Suprapubic skin (tissue), 4 donors: ENCODE data around the gene CNTNAP4. TPM values are rescaled to one million over a fixed set of nuclear protein-coding genes. Genes with fewer than 3 reads are reported as not detected.

ENCODE experiments used
- DNase-seq, 2 donors: peaks; one replicate each; pipeline ENCODE4 v3.0.0-alpha.2; 2019; ENCODE audit warnings: low spot score in 2 of 2
- H3K27ac ChIP-seq: fragments of 200-600 bp; sonication (generic); one replicate; pipeline ENCODE4 v1.5.1; 2019
- H3K27me3 ChIP-seq: fragments of 200-600 bp; sonication (generic); one replicate; pipeline ENCODE4 v1.5.1; 2019
- H3K36me3 ChIP-seq: fragments of 200-600 bp; sonication (generic); one replicate; pipeline ENCODE4 v1.5.1; 2019
- H3K4me1 ChIP-seq: fragments of 200-600 bp; sonication (generic); one replicate; pipeline ENCODE4 v1.5.1; 2019
- H3K4me3 ChIP-seq: fragments of 200-600 bp; sonication (generic); one replicate; pipeline ENCODE4 v1.5.1; 2019; ENCODE audit warnings: mild to moderate bottlenecking
- H3K9me3 ChIP-seq: fragments of 200-600 bp; sonication (generic); one replicate; pipeline ENCODE4 v1.5.1; 2019
- CTCF ChIP-seq, 2 donors: fragments of 200-600 bp in 1 of 2; fragments of 450-650 bp in 1 of 2; sonication (generic) in 1 of 2; IDR thresholded peaks; one replicate each; pipeline ENCODE4 v1.5.1; 2016 to 2019; ENCODE audit warnings: antibody characterized with exemption in 2 of 2, mild to moderate bottlenecking in 1 of 2, moderate library complexity in 1 of 2
- EP300 ChIP-seq: sonication (generic); formaldehyde crosslinking; IDR thresholded peaks from one replicate; pipeline ENCODE4 v1.6.1; 2017; ENCODE audit warnings: antibody characterized with exemption
- POLR2A ChIP-seq, 2 donors: fragments of 450-650 bp; IDR thresholded peaks; one replicate each; pipeline ENCODE4 v1.6.1; 2017; ENCODE audit warnings: antibody characterized with exemption in 2 of 2, mild to moderate bottlenecking in 2 of 2, moderate library complexity in 2 of 2
- POLR2AphosphoS5 ChIP-seq, 3 donors: sonication (generic); formaldehyde crosslinking; IDR thresholded peaks; one replicate each; pipeline ENCODE4 v1.6.1; 2017; ENCODE audit warnings: antibody characterized with exemption in 3 of 3
- WGBS: methylation state at CpG from one replicate; pipeline ENCODE4 v1.1.5; 2018; 5-methylcytosine and 5-hydroxymethylcytosine counted together
- total RNA-seq, 4 donors: library from RNA; depleted of rRNA; stranded (reverse); fragments of >200 nt; gene quantifications; one replicate each; pipeline ENCODE4 v1.1.0, GENCODE V29; 2016

CNTNAP4 gene
- total RNA-seq, 4 donors from 2014 or later = not detected

DNA sequence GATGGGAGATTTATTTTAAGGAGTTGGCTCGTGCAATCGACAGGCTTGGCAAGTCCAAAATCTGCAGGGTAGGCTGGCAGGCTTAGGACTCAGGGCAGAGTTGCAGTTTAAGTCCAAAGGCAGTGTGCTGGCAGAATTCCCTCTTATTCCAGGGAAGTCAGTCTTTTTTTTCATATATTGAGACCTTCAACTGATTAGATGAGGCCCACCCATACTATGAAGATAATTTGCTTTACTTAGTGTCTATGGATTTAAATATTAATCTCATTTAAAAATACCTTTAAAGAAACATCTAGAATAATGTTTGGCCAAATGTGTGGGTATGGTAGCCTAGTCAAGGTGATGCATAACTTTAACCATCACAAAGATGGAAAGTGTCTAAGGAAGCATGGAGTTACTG, 99.8 kb downstream of the CNTNAP4 start:
- Histone ChIP-seq H3K9me3 (no peaks in the 10 kb centered on the region), H3K4me1 (no peaks in the 10 kb centered on the region), H3K27ac (no peak overlapping the region), H3K27me3 (no peaks in the 10 kb centered on the region), H3K4me3 (no peak overlapping the region), H3K36me3 (no peaks in the 10 kb centered on the region)
- no peak for TF ChIP-seq POLR2AphosphoS5 (IDR thresholded peaks at IDR 0.05)
- no peak for TF ChIP-seq POLR2A (IDR thresholded peaks at IDR 0.05)
- TF ChIP-seq CTCF (IDR thresholded peaks at IDR 0.05) = no peak
- DNase-seq = no peak
- WGBS = 93% methylated on average over 2 of the region's 2 CpGs

- Histone ChIP-seq H3K36me3 (no peaks in the 10 kb centered on the region), H3K27me3 (no peaks in the 10 kb centered on the region), H3K9me3 (no peaks in the 10 kb centered on the region), H3K4me1 (no peaks in the 10 kb centered on the region), H3K4me3 (no peak overlapping the region), H3K27ac (no peak overlapping the region)
- WGBS = 76% methylated on average over 3 of the region's 3 CpGs
- no peak for DNase-seq
- TF ChIP-seq CTCF (IDR thresholded peaks at IDR 0.05) (no peak), EP300 (no peak), POLR2A (IDR thresholded peaks at IDR 0.05) (no peak), POLR2AphosphoS5 (IDR thresholded peaks at IDR 0.05) (no peak)
Observed at GRCh38 chr16:76378020-76378419, 100.8 kb downstream of the CNTNAP4 start.

GRCh38 chr16:76381096-76381495, 103.9 kb downstream of the CNTNAP4 start:
- DNase-seq = no peak
- H3K4me3 ChIP-seq = no peak overlapping the region
- no peaks in the 10 kb centered on the region for H3K9me3 ChIP-seq
- no peaks in the 10 kb centered on the region for H3K36me3 ChIP-seq
- 57% methylated on average over 1 of the region's 1 CpG for WGBS
- no peaks in the 10 kb centered on the region for H3K27me3 ChIP-seq
- H3K27ac ChIP-seq = no peak overlapping the region
- TF ChIP-seq POLR2A (IDR thresholded peaks at IDR 0.05) = no peak
- TF ChIP-seq EP300 = no peak
- TF ChIP-seq POLR2AphosphoS5 (IDR thresholded peaks at IDR 0.05) = no peak
- TF ChIP-seq CTCF (IDR thresholded peaks at IDR 0.05) = no peak
- H3K4me1 ChIP-seq = no peaks in the 10 kb centered on the region

DNA sequence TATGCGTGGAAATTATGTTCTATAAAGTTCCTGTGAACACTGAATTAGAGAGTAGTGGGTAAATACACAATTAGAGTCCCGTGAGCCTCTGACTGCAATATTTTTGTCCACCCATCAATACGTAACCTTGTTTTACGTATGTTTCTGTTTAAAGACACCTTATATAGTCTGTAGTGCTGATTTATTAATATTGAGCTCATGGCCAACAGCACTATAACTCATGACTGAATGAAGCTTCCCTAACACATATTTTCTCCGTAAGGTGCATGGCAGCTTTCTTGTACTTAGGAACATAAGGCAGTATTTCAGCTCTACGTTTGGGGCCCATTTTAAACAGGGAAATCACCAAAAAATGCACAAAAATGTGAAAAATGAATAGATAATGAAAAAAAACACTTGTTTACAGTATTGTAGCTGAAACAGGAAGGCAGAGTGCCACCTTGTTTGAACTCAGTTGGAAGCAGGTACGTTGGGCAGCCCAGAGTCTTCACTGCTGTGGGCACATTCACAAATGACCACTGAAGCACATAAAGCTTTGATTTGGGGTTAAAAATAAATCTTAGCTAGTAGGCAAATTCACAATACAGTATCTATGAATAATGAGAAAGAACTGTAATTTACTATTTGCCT, 108.5 kb downstream of the CNTNAP4 start:
- no peak overlapping the region for H3K4me3 ChIP-seq
- WGBS = 46% methylated on average over 7 of the region's 7 CpGs
- no peaks in the 10 kb centered on the region for H3K9me3 ChIP-seq
- no peaks in the 10 kb centered on the region for H3K36me3 ChIP-seq
- no peak overlapping the region for H3K27ac ChIP-seq
- H3K4me1 ChIP-seq = no peaks in the 10 kb centered on the region
- no peak for DNase-seq
- TF ChIP-seq POLR2AphosphoS5 (IDR thresholded peaks at IDR 0.05) = no peak
- TF ChIP-seq POLR2A (IDR thresholded peaks at IDR 0.05) = no peak
- no peak for TF ChIP-seq CTCF (IDR thresholded peaks at IDR 0.05)
- TF ChIP-seq EP300 = no peak
- no peaks in the 10 kb centered on the region for H3K27me3 ChIP-seq

- TF ChIP-seq EP300 (no peak), POLR2A (IDR thresholded peaks at IDR 0.05) (no peak), CTCF (IDR thresholded peaks at IDR 0.05) (no peak), POLR2AphosphoS5 (IDR thresholded peaks at IDR 0.05) (no peak)
- H3K27me3 ChIP-seq = no peaks in the 10 kb centered on the region
Observed at GRCh38 chr16:76386784-76387183, 109.6 kb downstream of the CNTNAP4 start.

More at GRCh38 chr16:76386784-76387183, 109.6 kb downstream of the CNTNAP4 start:
- no peaks in the 10 kb centered on the region for H3K9me3 ChIP-seq
- no peak for DNase-seq
- H3K36me3 ChIP-seq = no peaks in the 10 kb centered on the region
- no peak overlapping the region for H3K4me3 ChIP-seq
- H3K4me1 ChIP-seq = no peaks in the 10 kb centered on the region
- no peak overlapping the region for H3K27ac ChIP-seq
